Mesendoderm (in vitro differentiated cells): ENCODE results near the gene GPR33.

ENCODE experiments used
- DNase-seq: peaks from one replicate; pipeline ENCODE4 v3.0.0; 2013
- H2AK5ac ChIP-seq: 2 replicates; pipeline ENCODE4 v1.6.1; 2013; ENCODE audit warnings: low read length, inconsistent platforms
- H2BK120ac ChIP-seq: 2 replicates; pipeline ENCODE4 v1.6.1; 2013; ENCODE audit warnings: low read depth, mild to moderate bottlenecking, low read length, moderate library complexity, mixed read lengths
- H2BK15ac ChIP-seq: replicated peaks from 2 replicates; pipeline ENCODE4 v1.6.1; 2013; ENCODE audit warnings: low read depth, mild to moderate bottlenecking, moderate library complexity
- H2BK5ac ChIP-seq: 2 replicates; pipeline ENCODE4 v1.6.1; 2013; ENCODE audit warnings: low read length, inconsistent platforms
- H3K18ac ChIP-seq: 2 replicates; pipeline ENCODE4 v1.6.1; 2013; ENCODE audit warnings: mild to moderate bottlenecking, low read length, mixed read lengths
- H3K23ac ChIP-seq: one replicate; pipeline ENCODE4 v1.6.1; 2013; ENCODE audit warnings: low read length
- H3K27ac ChIP-seq: 2 replicates; pipeline ENCODE4 v1.5.1; 2013; ENCODE audit warnings: low read depth, mild to moderate bottlenecking, inconsistent platforms, low read length, moderate library complexity
- H3K27me3 ChIP-seq: 2 replicates; pipeline ENCODE4 v1.6.1; 2013; ENCODE audit warnings: low read length, control low read depth, mild to moderate bottlenecking, inconsistent platforms; ENCODE audit not compliant: insufficient read depth, poor library complexity
- H3K36me3 ChIP-seq: 2 replicates; pipeline ENCODE4 v1.6.1; 2013; ENCODE audit warnings: low read length, inconsistent platforms; ENCODE audit not compliant: control insufficient read depth, insufficient read depth
- H3K4ac ChIP-seq: one replicate; pipeline ENCODE4 v1.6.1; 2013; ENCODE audit warnings: low read depth, mild to moderate bottlenecking, low read length, moderate library complexity
- H3K4me1 ChIP-seq: 2 replicates; pipeline ENCODE4 v1.6.1; 2013; ENCODE audit warnings: low read depth, low read length, inconsistent platforms; ENCODE audit not compliant: control insufficient read depth
- H3K4me2 ChIP-seq: 2 replicates; pipeline ENCODE4 v1.6.1; 2013; ENCODE audit warnings: low read length
- H3K4me3 ChIP-seq: 2 replicates; pipeline ENCODE4 v1.5.1; 2013; ENCODE audit warnings: mild to moderate bottlenecking, low read length
- H3K56ac ChIP-seq: one replicate; pipeline ENCODE4 v1.6.1; 2013; ENCODE audit warnings: low read length
- H3K79me1 ChIP-seq: 2 replicates; pipeline ENCODE4 v1.6.1; 2013; ENCODE audit warnings: low read length, inconsistent platforms
- H3K79me2 ChIP-seq: 2 replicates; pipeline ENCODE4 v1.6.1; 2013; ENCODE audit warnings: mild to moderate bottlenecking, low read length; ENCODE audit not compliant: control insufficient read depth, insufficient read depth
- H3K9ac ChIP-seq: 2 replicates; pipeline ENCODE4 v1.6.1; 2013; ENCODE audit warnings: low read length, inconsistent platforms
- H4K5ac ChIP-seq: one replicate; pipeline ENCODE4 v1.6.1; 2013; ENCODE audit warnings: low read length
- H4K8ac ChIP-seq: one replicate; pipeline ENCODE4 v1.6.1; 2013; ENCODE audit warnings: low read depth, mild to moderate bottlenecking, control low read depth, low read length, moderate library complexity
- WGBS: extraction: QIAGEN DNeasy Blood & Tissue Kit; methylation state at CpG from one replicate; pipeline ENCODE4 v1.1.7; 2013; ENCODE audit warnings: low lambda C conversion rate, missing lambda C conversion rate; ENCODE audit not compliant: insufficient coverage; ENCODE audit errors: extremely low coverage; 5-methylcytosine and 5-hydroxymethylcytosine counted together

The GPR33 gene

DNA sequence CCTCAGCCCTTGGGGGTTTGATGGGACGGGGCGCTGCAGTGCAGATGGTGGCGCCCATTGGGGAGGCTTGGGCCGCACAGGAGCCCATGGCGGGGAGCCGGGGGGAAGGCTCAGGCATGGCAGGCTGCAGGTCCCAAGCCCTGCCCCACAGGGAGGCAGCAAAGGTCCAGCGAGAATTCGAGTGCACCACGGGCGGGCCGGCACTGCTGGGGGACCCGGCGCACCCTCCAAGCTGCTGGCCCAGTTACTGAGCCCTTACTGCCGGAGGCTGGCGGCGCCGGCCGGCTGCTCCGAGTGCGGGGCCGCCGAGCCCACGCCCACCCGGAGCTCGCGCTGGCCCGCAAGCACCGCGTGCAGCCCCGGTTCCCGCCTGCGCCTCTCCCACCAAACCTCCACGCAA is 39.2 kb upstream of the GPR33 start:
- no peak overlapping the region for H2AK5ac ChIP-seq
- no peak overlapping the region for H3K4me3 ChIP-seq
- H3K9ac ChIP-seq = no peak overlapping the region
- H2BK5ac ChIP-seq = no peak overlapping the region
- no peaks in the 10 kb centered on the region for H3K79me2 ChIP-seq
- no peak for DNase-seq
- H2BK120ac ChIP-seq = no peak overlapping the region
- no peak overlapping the region for H3K4me2 ChIP-seq
- no peak overlapping the region for H3K18ac ChIP-seq
- no peaks in the 10 kb centered on the region for H3K27me3 ChIP-seq
- no peak overlapping the region for H3K4ac ChIP-seq
- WGBS = no CpG with 5 or more reads among the region's 33 CpGs
- no peak overlapping the region for H2BK15ac ChIP-seq
- H4K8ac ChIP-seq = no peak overlapping the region
- H3K56ac ChIP-seq = no peak overlapping the region
- no peaks in the 10 kb centered on the region for H3K36me3 ChIP-seq
- H3K79me1 ChIP-seq = no peaks in the 10 kb centered on the region
- H3K27ac ChIP-seq = no peak overlapping the region
- H3K23ac ChIP-seq = no peak overlapping the region
- no peaks in the 10 kb centered on the region for H3K4me1 ChIP-seq
- H4K5ac ChIP-seq = no peak overlapping the region

DNA sequence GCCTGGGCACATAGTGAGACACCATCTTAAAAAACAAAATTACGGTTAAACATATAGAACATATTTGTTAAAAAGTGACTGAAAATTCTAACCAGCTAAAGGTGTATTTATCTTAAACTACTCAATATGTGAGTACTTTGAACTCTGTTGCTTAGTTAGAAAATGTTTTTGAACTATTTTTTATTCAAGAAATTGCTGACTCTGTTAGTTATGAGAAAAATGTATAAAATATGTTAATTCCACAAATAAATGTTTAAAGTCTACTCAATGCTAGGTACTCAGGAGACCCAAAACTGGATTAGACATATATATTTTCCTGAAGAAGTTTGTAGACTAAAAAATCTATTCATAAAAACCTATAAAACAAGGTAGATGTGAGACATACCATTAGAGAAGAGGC is 23.0 kb upstream of the GPR33 start:
- H3K27me3 ChIP-seq = no peaks in the 10 kb centered on the region
- H3K4ac ChIP-seq = no peak overlapping the region
- no peak overlapping the region for H2BK120ac ChIP-seq
- no peak overlapping the region for H2BK15ac ChIP-seq
- H4K5ac ChIP-seq = no peak overlapping the region
- H3K4me2 ChIP-seq = no peak overlapping the region
- H3K56ac ChIP-seq = no peak overlapping the region
- no peak for DNase-seq
- WGBS = no CpG with 5 or more reads among the region's 1 CpG
- H3K9ac ChIP-seq = no peak overlapping the region
- no peak overlapping the region for H4K8ac ChIP-seq
- no peak overlapping the region for H2AK5ac ChIP-seq
- no peaks in the 10 kb centered on the region for H3K4me1 ChIP-seq
- H3K36me3 ChIP-seq = no peaks in the 10 kb centered on the region
- H3K79me1 ChIP-seq = no peaks in the 10 kb centered on the region
- no peak overlapping the region for H3K27ac ChIP-seq
- no peak overlapping the region for H2BK5ac ChIP-seq
- no peak overlapping the region for H3K18ac ChIP-seq
- no peak overlapping the region for H3K4me3 ChIP-seq
- no peaks in the 10 kb centered on the region for H3K79me2 ChIP-seq
- no peak overlapping the region for H3K23ac ChIP-seq

GRCh38 chr14:31510222-31510621 is 22.4 kb upstream of the GPR33 start:
- Histone ChIP-seq H3K4me2 (no peak overlapping the region), H3K4me1 (no peaks in the 10 kb centered on the region), H2BK5ac (no peak overlapping the region), H3K18ac (no peak overlapping the region), H4K5ac (no peak overlapping the region), H3K27ac (no peak overlapping the region), H3K79me2 (no peaks in the 10 kb centered on the region), H2BK120ac (no peak overlapping the region), H3K4ac (no peak overlapping the region), H3K27me3 (no peaks in the 10 kb centered on the region), H4K8ac (no peak overlapping the region), H3K79me1 (no peaks in the 10 kb centered on the region), H3K23ac (no peak overlapping the region), H3K36me3 (no peaks in the 10 kb centered on the region), H3K9ac (no peak overlapping the region), H2BK15ac (no peak overlapping the region), H3K4me3 (no peak overlapping the region), H2AK5ac (no peak overlapping the region), H3K56ac (no peak overlapping the region)
- peak; percentile 13 for DNase-seq

GRCh38 chr14:31508135-31508534 is 20.3 kb upstream of the GPR33 start:
- Histone ChIP-seq H3K4me2 (no peak overlapping the region), H3K4ac (no peak overlapping the region), H3K23ac (no peak overlapping the region), H3K27me3 (no peaks in the 10 kb centered on the region), H3K36me3 (no peaks in the 10 kb centered on the region), H3K27ac (no peak overlapping the region), H3K56ac (no peak overlapping the region), H4K8ac (no peak overlapping the region), H2BK5ac (no peak overlapping the region), H4K5ac (no peak overlapping the region), H2BK120ac (no peak overlapping the region), H3K79me2 (no peaks in the 10 kb centered on the region), H3K9ac (no peak overlapping the region), H3K79me1 (no peaks in the 10 kb centered on the region), H3K4me1 (no peaks in the 10 kb centered on the region), H2BK15ac (no peak overlapping the region), H3K18ac (no peak overlapping the region), H2AK5ac (no peak overlapping the region), H3K4me3 (no peak overlapping the region)
- no CpG with 5 or more reads among the region's 5 CpGs for WGBS
- DNase-seq = no peak

DNA sequence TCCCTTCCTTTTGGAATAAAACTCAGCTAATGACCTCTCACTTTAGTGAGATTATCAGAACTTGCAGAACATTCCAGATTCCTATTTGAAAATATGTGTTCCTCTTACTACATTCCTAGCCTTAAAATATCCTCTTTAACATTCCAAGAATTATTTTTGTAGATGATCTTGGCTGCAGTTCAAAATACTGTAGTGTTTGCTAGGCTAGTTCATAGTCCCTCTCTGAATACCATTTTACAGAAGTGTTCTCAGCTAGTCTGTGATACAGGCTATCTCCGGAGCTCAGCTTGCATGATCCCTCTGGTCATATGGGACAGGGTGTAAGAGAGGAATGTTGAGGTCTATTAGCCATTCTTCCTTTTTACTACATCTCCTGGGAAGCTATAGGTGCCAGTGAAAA is 17.6 kb upstream of the GPR33 start:
- no peak overlapping the region for H2BK5ac ChIP-seq
- no peak overlapping the region for H3K4me3 ChIP-seq
- no peaks in the 10 kb centered on the region for H3K4me1 ChIP-seq
- no peaks in the 10 kb centered on the region for H3K36me3 ChIP-seq
- no peak overlapping the region for H3K4me2 ChIP-seq
- H3K56ac ChIP-seq = no peak overlapping the region
- H2BK15ac ChIP-seq = no peak overlapping the region
- no peak overlapping the region for H3K27ac ChIP-seq
- no CpG with 5 or more reads among the region's 1 CpG for WGBS
- H3K79me2 ChIP-seq = no peaks in the 10 kb centered on the region
- H2AK5ac ChIP-seq = no peak overlapping the region
- no peak overlapping the region for H3K4ac ChIP-seq
- no peak overlapping the region for H3K18ac ChIP-seq
- H3K9ac ChIP-seq = no peak overlapping the region
- H2BK120ac ChIP-seq = no peak overlapping the region
- H3K27me3 ChIP-seq = no peaks in the 10 kb centered on the region
- DNase-seq = no peak
- no peak overlapping the region for H4K8ac ChIP-seq
- H3K23ac ChIP-seq = no peak overlapping the region
- H3K79me1 ChIP-seq = no peaks in the 10 kb centered on the region
- H4K5ac ChIP-seq = no peak overlapping the region

DNA sequence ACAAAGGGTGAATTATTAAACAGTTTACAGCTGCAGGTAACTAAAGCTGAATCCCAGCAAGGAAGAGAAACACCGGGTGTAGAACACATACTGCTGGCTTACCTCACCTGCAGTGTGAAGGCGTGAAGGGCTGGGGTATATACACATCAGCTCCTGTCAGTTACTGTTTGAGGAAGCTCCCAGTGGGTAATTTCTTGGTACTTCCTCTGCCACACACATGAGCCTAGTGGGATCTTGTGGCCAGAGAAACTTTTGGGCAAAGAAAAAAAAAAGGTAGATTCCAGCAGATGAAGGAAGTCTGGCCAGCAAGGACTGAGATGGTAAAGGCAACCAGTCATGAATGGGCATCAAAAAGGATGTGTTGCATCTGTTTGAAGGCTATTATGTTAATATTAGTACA is 14.0 kb upstream of the GPR33 start:
- Histone ChIP-seq H3K9ac (no peak overlapping the region), H2BK15ac (no peak overlapping the region), H3K4me2 (no peak overlapping the region), H3K23ac (no peak overlapping the region), H3K4me1 (no peaks in the 10 kb centered on the region), H3K79me1 (no peaks in the 10 kb centered on the region), H4K8ac (no peak overlapping the region), H3K79me2 (no peaks in the 10 kb centered on the region), H3K36me3 (no peaks in the 10 kb centered on the region), H2BK5ac (no peak overlapping the region), H3K4ac (no peak overlapping the region), H3K18ac (no peak overlapping the region), H3K4me3 (no peak overlapping the region), H2AK5ac (no peak overlapping the region), H4K5ac (no peak overlapping the region), H3K27ac (no peak overlapping the region), H3K56ac (no peak overlapping the region), H2BK120ac (no peak overlapping the region), H3K27me3 (no peaks in the 10 kb centered on the region)
- DNase-seq = no peak
- no CpG with 5 or more reads among the region's 2 CpGs for WGBS
